Activated naive CD8-positive, alpha-beta T cell treated with anti-CD3 and anti-CD28 coated beads, Interleukin-2, amount 10 ng/mL, durations not matched to agents 7 days and 5 days (primary cell): Measurements from ENCODE around the gene MSL1. TPM values are rescaled to one million over a fixed set of nuclear protein-coding genes. Genes with fewer than 3 reads are reported as not detected.

Source experiments
- ATAC-seq: fragments of 150-1000 bp; cut with Tn5 transposase; one replicate; pipeline ENCODE4 v1.10.0; 2021; ENCODE audit warnings: low read depth, moderate library complexity
- POLR2A ChIA-PET: fragments of 350-600 bp; sonication (Branson Sonifier 250); formaldehyde crosslinking; loops from one replicate; lab custom pipeline; 2021; ENCODE audit warnings: antibody characterized with exemption; lab: Charles Lee
- DNase-seq: peaks from one replicate; pipeline ENCODE4 v3.0.0; 2021
- H3K27ac Mint-ChIP-seq: one replicate; pipeline ENCODE4 v1.8.0; 2022; ENCODE audit warnings: mild to moderate bottlenecking, mixed read lengths
- H3K27me3 Mint-ChIP-seq: one replicate; pipeline ENCODE4 v1.8.0; 2022; ENCODE audit warnings: mild to moderate bottlenecking, moderate library complexity, mixed read lengths
- H3K36me3 Mint-ChIP-seq: one replicate; pipeline ENCODE4 v1.8.0; 2021; ENCODE audit warnings: mild to moderate bottlenecking, mixed read lengths
- H3K4me1 Mint-ChIP-seq: one replicate; pipeline ENCODE4 v1.8.0; 2021; ENCODE audit warnings: mixed read lengths
- H3K4me3 Mint-ChIP-seq: one replicate; pipeline ENCODE4 v1.8.0; 2022; ENCODE audit warnings: mild to moderate bottlenecking, moderate library complexity, mixed read lengths
- H3K9me3 Mint-ChIP-seq: one replicate; pipeline ENCODE4 v1.8.0; 2021; ENCODE audit warnings: mixed read lengths
- microRNA-seq: library from miRNA; unstranded; fragments of <30 nt; microRNA quantifications from one replicate; pipeline ENCODE4 v1.2.0, GENCODE V29; 2022
- total RNA-seq, 2 experiments: library from RNA; stranded (reverse); gene quantifications; one replicate each; pipeline ENCODE4 v1.2.3, GENCODE V29; 2021

Gene MSL1
- total RNA-seq, 2 experiments from 2014 or later: 107 to 110 TPM

GRCh38 chr17:40182606-40183005 is 60.8 kb downstream of the MSL1 start:
- no peaks in the 10 kb centered on the region for H3K9me3 Mint-ChIP-seq
- DNase-seq (no peak), ATAC-seq (no peak)
- H3K27me3 Mint-ChIP-seq: no peaks in the 10 kb centered on the region
- H3K27ac Mint-ChIP-seq: no peak overlapping the region
- no peaks in the 10 kb centered on the region for H3K36me3 Mint-ChIP-seq
- POLR2A ChIA-PET: interaction anchor here (0.7 kb wide), 1 partner anchor 69 kb away, joined by 3 read pairs; no protein-coding TSS in a partner anchor
- peaks cover 4% of the 10 kb centered on the region for H3K4me1 Mint-ChIP-seq
- H3K4me3 Mint-ChIP-seq: no peak overlapping the region

Small RNAs within 50 kb of the gene (microRNA-seq; reads per million reads assigned to microRNA genes)
- gene MIR6866: not detected

Other genes with a start within 250 kb of the MSL1 start
- 10 to 100 TPM; 67.0 to 69.8 TPM for gene GSDMB, start 203.3 kb upstream of the MSL1 start, total RNA-seq
- 100 to 1,000 TPM; 149 to 159 TPM for gene ORMDL3, start 194.4 kb upstream of the MSL1 start, total RNA-seq
- not detected for gene LRRC3C, start 194.2 kb upstream of the MSL1 start, total RNA-seq
- gene GSDMA, start 159.0 kb upstream of the MSL1 start, total RNA-seq: under 1 TPM in 1 of 2 experiments, not detected in 1; 0.26 TPM
- 10 to 100 TPM; 82.5 to 87.9 TPM for gene PSMD3, start 141.2 kb upstream of the MSL1 start, total RNA-seq
- gene CSF3, start 106.5 kb upstream of the MSL1 start, total RNA-seq: not detected
- gene MED24, start 67.6 kb upstream of the MSL1 start, total RNA-seq: 10 to 100 TPM; 87.0 to 89.9 TPM
- 10 to 100 TPM; 19.9 to 20.3 TPM for gene THRA, start 59.0 kb upstream of the MSL1 start, total RNA-seq
- gene NR1D1, start 21.4 kb upstream of the MSL1 start, total RNA-seq: 1 to 10 TPM; 5.0 to 5.8 TPM
- 100 to 1,000 TPM; 100 to 101 TPM for gene CASC3, start 18.6 kb downstream of the MSL1 start, total RNA-seq
- 1 to 10 TPM; 4.9 to 5.4 TPM for gene RAPGEFL1, start 55.5 kb downstream of the MSL1 start, total RNA-seq
- 10 to 100 TPM; 27.7 to 28.5 TPM for gene WIPF2, start 97.3 kb downstream of the MSL1 start, total RNA-seq
- 10 to 100 TPM; 67.9 to 75.2 TPM for gene CDC6, start 165.9 kb downstream of the MSL1 start, total RNA-seq
- 10 to 100 TPM; 51.7 to 53.6 TPM for gene RARA, start 187.2 kb downstream of the MSL1 start, total RNA-seq
- under 1 TPM in 1 of 2 experiments, not detected in 1; 0.48 TPM for gene GJD3, start 242.8 kb downstream of the MSL1 start, total RNA-seq